Measurements from ENCODE around the gene KCNE1.
A peak's percentile ranks its signal among the peaks of the same experiment; 100 is the strongest.

KCNE1 gene

DNA sequence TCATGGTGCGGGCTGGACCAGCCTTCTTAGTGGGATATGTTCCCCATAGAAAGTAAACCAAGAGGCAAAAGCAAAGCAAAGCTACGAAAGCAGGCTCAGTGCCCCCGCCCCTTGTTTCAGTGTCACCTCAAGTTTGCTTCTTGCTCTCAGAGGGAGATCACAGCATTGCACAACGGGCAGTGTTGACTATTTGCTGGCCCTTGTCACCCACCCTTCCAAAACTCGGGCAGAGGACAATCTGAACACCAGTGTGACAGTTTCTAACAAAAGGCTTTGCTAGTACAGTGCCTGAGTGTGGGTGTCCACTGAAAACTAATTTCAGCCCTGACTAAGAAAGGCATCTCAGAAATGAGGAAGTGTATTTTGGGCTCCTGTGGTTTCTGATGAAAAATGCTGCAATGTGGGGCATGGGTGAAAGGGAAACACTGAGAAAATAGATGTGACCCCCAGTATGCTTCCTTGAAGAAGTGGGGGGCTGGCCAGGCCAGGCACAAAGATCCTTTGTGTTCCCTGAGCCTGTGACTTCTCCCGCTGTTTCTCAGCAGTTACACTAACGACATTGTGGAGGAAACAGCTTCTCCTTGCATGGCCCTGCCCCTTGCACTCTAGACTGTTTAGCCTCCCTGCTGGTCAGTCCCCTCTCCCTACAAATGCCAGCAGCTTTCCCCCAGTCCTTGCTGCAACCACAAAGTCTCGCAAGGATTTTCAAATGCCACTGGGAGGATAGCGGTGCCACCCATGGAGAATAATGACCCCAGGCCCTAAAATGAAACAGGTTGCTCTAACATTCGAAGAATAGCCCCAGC, 33.3 kb upstream of the KCNE1 start:
- peak; percentile 65 for DNase-seq (ENCODE audit: low read depth)
- TF ChIP-seq, protein P1, sequence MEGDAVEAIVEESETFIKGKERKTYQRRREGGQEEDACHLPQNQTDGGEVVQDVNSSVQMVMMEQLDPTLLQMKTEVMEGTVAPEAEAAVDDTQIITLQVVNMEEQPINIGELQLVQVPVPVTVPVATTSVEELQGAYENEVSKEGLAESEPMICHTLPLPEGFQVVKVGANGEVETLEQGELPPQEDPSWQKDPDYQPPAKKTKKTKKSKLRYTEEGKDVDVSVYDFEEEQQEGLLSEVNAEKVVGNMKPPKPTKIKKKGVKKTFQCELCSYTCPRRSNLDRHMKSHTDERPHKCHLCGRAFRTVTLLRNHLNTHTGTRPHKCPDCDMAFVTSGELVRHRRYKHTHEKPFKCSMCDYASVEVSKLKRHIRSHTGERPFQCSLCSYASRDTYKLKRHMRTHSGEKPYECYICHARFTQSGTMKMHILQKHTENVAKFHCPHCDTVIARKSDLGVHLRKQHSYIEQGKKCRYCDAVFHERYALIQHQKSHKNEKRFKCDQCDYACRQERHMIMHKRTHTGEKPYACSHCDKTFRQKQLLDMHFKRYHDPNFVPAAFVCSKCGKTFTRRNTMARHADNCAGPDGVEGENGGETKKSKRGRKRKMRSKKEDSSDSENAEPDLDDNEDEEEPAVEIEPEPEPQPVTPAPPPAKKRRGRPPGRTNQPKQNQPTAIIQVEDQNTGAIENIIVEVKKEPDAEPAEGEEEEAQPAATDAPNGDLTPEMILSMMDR (IDR thresholded peaks at IDR 0.05; ENCODE audit: low read length, missing control alignments) = no peak
- H3K4me3 ChIP-seq (replicated peaks; ENCODE audit: low read depth, low read length) = no peak overlapping the region

DNA sequence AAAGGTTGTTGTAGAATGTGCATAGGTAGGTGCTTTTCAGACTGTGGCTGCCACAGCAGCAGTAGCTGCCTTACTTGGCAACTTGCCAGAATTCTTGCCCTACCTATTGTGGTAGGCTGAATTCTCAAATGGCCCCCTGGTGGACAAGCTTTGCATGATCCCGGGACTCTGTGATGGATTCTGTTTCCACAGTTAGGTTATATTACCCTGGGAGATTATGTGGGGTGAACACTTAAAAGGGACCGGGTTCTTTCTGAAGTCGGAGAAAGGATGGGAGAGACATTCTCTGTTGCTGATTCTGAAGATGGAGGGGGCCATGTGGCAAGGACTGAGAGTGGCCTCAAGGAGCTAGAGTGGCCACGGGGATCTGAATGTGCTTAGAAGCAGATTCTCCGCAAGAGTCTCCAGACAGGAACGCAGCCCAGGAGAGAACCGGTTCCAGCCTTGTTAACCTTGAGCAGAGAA, 32.1 kb upstream of the KCNE1 start:
- H3K4me3 ChIP-seq (replicated peaks; ENCODE audit: low read depth, low read length) = no peak overlapping the region
- TF ChIP-seq, protein P1 (IDR thresholded peaks at IDR 0.05; ENCODE audit: low read length, missing control alignments) = peak; percentile 75
- peak; percentile 87 for DNase-seq (ENCODE audit: low read depth)

DNA sequence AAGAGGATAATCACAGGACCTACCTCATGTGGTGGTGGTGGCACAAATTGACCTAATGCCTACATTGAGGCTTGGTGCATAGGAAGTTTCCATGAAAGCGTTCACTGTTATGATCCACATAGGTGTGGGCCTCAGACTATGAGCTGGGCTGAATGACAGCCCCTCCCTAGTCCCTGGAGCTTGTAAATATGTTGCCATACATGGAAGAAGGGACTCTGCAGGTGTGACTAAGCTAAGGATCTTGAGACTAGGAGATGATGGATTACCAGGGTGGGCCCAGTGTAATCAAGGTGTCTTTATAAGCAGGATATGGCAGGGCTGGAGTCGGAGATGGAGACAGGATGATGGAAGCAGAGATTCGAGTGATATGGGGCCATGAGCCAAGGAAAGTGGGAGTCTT, 31.0 kb upstream of the KCNE1 start:
- no peak overlapping the region for H3K4me3 ChIP-seq (replicated peaks; ENCODE audit: low read depth, low read length)
- TF ChIP-seq, protein P1 (IDR thresholded peaks at IDR 0.05; ENCODE audit: low read length, missing control alignments) = no peak
- DNase-seq (ENCODE audit: low read depth) = no peak

DNA sequence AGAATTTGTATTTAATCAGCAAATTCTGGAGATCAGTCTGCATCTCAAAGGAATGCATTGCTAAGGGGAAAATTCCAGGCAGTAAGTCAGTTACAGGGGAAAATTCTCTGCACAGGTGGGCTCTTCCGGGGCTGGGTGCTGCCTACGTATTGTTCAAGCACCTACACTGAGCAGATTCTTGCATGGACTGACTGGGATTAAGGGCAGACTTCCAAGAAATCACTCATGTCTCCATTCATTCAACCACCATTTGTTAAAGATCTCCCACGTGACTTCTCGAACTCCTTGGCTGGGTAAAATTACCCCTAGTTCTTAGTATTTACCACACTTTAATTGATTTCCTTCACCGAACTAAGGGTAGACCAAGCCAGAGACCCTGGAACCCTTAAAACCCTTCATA, 28.2 kb upstream of the KCNE1 start:
- TF ChIP-seq, protein P1 (IDR thresholded peaks at IDR 0.05; ENCODE audit: low read length, missing control alignments) = no peak
- no peak for DNase-seq (ENCODE audit: low read depth)
- H3K4me3 ChIP-seq (replicated peaks; ENCODE audit: low read depth, low read length) = no peak overlapping the region

DNA sequence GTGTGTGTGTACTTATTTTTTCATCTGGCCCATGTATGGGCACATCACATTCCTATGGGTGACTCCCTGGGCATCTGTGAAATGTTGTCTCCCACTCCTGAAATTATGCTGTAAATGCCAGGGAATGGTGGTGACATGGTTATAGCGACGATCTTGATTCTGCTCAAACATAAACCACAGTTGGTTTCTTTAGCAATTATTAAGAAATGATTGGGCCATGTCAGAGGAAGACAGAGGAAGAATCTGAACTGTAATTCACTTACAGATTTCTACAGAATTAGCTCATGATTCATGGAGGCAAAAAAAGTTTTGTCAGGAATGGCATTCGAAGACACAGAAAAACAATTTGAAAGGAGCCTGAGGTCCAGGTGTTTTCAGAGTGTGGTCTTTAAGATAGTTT, 25.8 kb upstream of the KCNE1 start:
- TF ChIP-seq, protein P1 (IDR thresholded peaks at IDR 0.05; ENCODE audit: low read length, missing control alignments) = no peak
- DNase-seq (ENCODE audit: low read depth) = no peak

DNA sequence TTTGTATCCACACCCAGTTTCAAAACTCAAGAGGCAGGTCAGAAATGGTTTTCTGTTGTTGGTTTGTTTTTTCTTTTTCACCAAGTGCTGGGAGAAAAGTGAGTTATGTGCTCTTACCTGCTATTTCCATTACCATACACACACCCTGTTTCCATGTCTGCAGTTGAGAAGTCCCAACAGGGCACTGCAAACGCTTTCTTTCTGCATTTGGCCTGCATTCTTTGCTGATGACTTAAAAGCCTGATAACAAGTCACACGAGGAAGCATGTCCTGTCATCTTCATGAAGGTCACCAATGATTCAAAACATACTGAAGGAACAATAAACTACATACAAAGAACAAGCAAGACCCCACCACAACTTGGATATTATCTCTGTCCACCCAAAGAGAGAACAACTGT, 24.8 kb upstream of the KCNE1 start:
- DNase-seq (ENCODE audit: low read depth) = peak; percentile 49
- TF ChIP-seq, protein P1 (IDR thresholded peaks at IDR 0.05; ENCODE audit: low read length, missing control alignments) = no peak
- H3K4me3 ChIP-seq (replicated peaks; ENCODE audit: low read depth, low read length) = no peak overlapping the region

More for the DNA sequence above, 25.8 kb upstream of the KCNE1 start:
- no peak overlapping the region for H3K4me3 ChIP-seq (replicated peaks; ENCODE audit: low read depth, low read length)

DNA sequence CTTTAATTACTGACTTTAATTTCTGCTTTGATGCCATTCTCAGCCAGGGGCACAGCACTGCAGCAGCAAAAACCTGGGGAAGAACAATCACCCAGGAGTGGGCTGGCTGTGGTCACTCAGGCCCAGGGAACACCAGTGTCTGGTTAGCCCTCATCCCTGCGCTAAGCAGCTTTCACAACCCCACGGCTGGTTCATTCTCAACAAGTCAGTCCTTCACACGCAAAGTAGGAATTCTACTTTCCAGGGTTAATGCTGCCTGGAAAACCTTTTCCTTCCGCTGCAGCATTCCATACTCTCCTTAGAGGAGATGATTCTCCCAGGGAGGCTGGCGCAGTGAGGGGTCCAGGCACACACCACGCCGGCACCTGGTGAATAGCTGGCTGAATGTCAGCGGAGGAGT, 24.3 kb upstream of the KCNE1 start:
- TF ChIP-seq, protein P1 (IDR thresholded peaks at IDR 0.05; ENCODE audit: low read length, missing control alignments) = no peak
- no peak for DNase-seq (ENCODE audit: low read depth)
- no peak overlapping the region for H3K4me3 ChIP-seq (replicated peaks; ENCODE audit: low read depth, low read length)
